OCI-LY7 (cell line): ENCODE results near the gene GARIN5B. TPM values are rescaled to one million over a fixed set of nuclear protein-coding genes. Genes with fewer than 3 reads are reported as not detected.
"Not testable (repeated sequence)": the region's sequence is repeated elsewhere in the genome, so short reads cannot be mapped to it uniquely, and the experiment has no call there.

Experiments
- Bru-seq: library from RNA; stranded (reverse); fragments of 400-500 nt; gene quantifications from one replicate; lab custom pipeline; 2021; lab: Mats Ljungman, UMichigan
- BruChase-seq, 2 experiments: library from RNA; stranded (reverse); fragments of 400-500 nt; gene quantifications; one replicate each; lab custom pipeline; 2021; lab: Mats Ljungman, UMichigan
- BruUV-seq: library from RNA; stranded (reverse); fragments of 400-500 nt; replicated peaks from 2 replicates; lab custom pipeline; 2021; lab: Mats Ljungman, UMichigan
- CTCF ChIA-PET: fragments of 300-600 bp; sonication (Branson Sonifier 250); formaldehyde crosslinking; loops from one replicate; lab custom pipeline; 2022; ENCODE audit warnings: antibody characterized with exemption; ENCODE audit not compliant: unreplicated experiment; lab: Charles Lee
- POLR2A ChIA-PET: fragments of 300-600 bp; sonication (Branson Sonifier 250); formaldehyde crosslinking; loops from one replicate; lab custom pipeline; 2022; ENCODE audit warnings: antibody characterized with exemption; lab: Charles Lee
- DNase-seq: peaks from one replicate; pipeline ENCODE4 v3.0.0-alpha.2; 2015; ENCODE audit warnings: low spot score
- H2AFZ ChIP-seq: fragments of 200-600 bp; sonication (generic), shearing (Covaris generic); 2 replicates; pipeline ENCODE4 v1.6.1; 2014; ENCODE audit warnings: mild to moderate bottlenecking, antibody characterized with exemption, low read length, moderate library complexity
- H3K27ac ChIP-seq: fragments of 200-600 bp; sonication (generic); 2 replicates; pipeline ENCODE4 v1.5.1; 2014; ENCODE audit warnings: mixed run types, low read depth, mild to moderate bottlenecking, moderate library complexity, low read length, inconsistent platforms; ENCODE audit not compliant: poor library complexity, severe bottlenecking
- H3K36me3 ChIP-seq: fragments of 200-600 bp; sonication (generic); 2 replicates; pipeline ENCODE4 v1.6.1; 2014; ENCODE audit warnings: mild to moderate bottlenecking, antibody characterized with exemption, low read length, moderate library complexity, mixed read lengths; ENCODE audit not compliant: insufficient read depth
- H3K4me1 ChIP-seq: fragments of 200-600 bp; sonication (generic); 2 replicates; pipeline ENCODE4 v1.5.1; 2014; ENCODE audit warnings: mild to moderate bottlenecking, low read length; ENCODE audit not compliant: insufficient read depth, poor library complexity, severe bottlenecking
- H3K4me2 ChIP-seq: fragments of 200-600 bp; sonication (generic); 2 replicates; pipeline ENCODE4 v1.6.1; 2014; ENCODE audit warnings: mild to moderate bottlenecking, low read length
- H3K4me3 ChIP-seq: fragments of 200-600 bp; sonication (generic); 2 replicates; pipeline ENCODE4 v1.5.1; 2014; ENCODE audit warnings: mild to moderate bottlenecking, low read depth, low read length; ENCODE audit not compliant: poor library complexity, severe bottlenecking
- H3K79me2 ChIP-seq: fragments of 200-600 bp; sonication (generic); 2 replicates; pipeline ENCODE4 v1.6.1; 2016; ENCODE audit warnings: low read depth, mild to moderate bottlenecking, low read length, moderate library complexity, mixed read lengths; ENCODE audit not compliant: insufficient read depth
- H3K9me2 ChIP-seq: fragments of 200-600 bp; sonication (generic); 2 replicates; pipeline ENCODE4 v1.6.1; 2016; ENCODE audit warnings: mild to moderate bottlenecking, low read length, mixed read lengths; ENCODE audit not compliant: insufficient read depth
- H3K9me3 ChIP-seq: fragments of 200-600 bp; sonication (generic); 2 replicates; pipeline ENCODE4 v1.6.1; 2014; ENCODE audit warnings: mild to moderate bottlenecking, mixed run types, low read length, mixed read lengths
- H4K20me1 ChIP-seq: fragments of 200-600 bp; sonication (generic); 2 replicates; pipeline ENCODE4 v1.6.1; 2014; ENCODE audit warnings: mild to moderate bottlenecking, antibody characterized with exemption, low read length, moderate library complexity, mixed read lengths; ENCODE audit not compliant: insufficient read depth
- CTCF ChIP-seq: fragments of 200-600 bp; sonication (generic); conservative IDR thresholded peaks from 2 replicates; pipeline ENCODE4 v1.5.1; 2014; ENCODE audit warnings: mild to moderate bottlenecking, antibody characterized with exemption, low read length, moderate library complexity, mixed read lengths
- EZH2phosphoT487 ChIP-seq: fragments of 200-600 bp; sonication (generic); IDR thresholded peaks from 2 replicates; pipeline ENCODE4 v1.6.1; 2018; ENCODE audit warnings: low read depth, borderline replicate concordance, mild to moderate bottlenecking, mixed run types, antibody characterized with exemption, low read length, moderate library complexity, mixed read lengths
- intact Hi-C: fragments of 100-400 bp; cut with micrococcal nuclease; formaldehyde crosslinking; loops from one replicate; pipeline ENCODE4 v1.10.0; 2022; ENCODE audit not compliant: unreplicated experiment
- long read RNA-seq: library from polyadenylated mRNA; stranded (forward); transcript quantifications from one replicate; pipeline ENCODE4 v2.0.0, GENCODE V29; 2022
- total RNA-seq, 2 experiments: library from RNA; depleted of rRNA in 1 of 2; stranded (reverse); fragments of >200 nt in 1 of 2; shearing (Covaris generic) in 1 of 2; gene quantifications; 2 replicates each; pipeline ENCODE4 v1.2.3, GENCODE V29; 2014 to 2022

The GARIN5B gene
- total RNA-seq (2014; rRNA removed; shearing (Covaris generic)) (not detected in 2 replicates), total RNA-seq (2022) (not detected in 2 replicates), Bru-seq, nascent RNA (not detected), BruChase-seq, experiment 1, labeled RNA remaining after a 6-hour chase (not detected), BruChase-seq, experiment 2, labeled RNA remaining after a 2-hour chase (not detected)
- long read RNA-seq, result 0 reads

GRCh38 chr19:55362990-55363716 lies at the start of gene GARIN5B:
TSS of gene GARIN5B (minus strand) at chr19:55363260. CDS start at chr19:55363066, 194 bp downstream.
- no peaks in the 10 kb centered on the region for H3K79me2 ChIP-seq
- H2AFZ ChIP-seq, result no peak within 1 kb of the TSS
- H3K4me2 ChIP-seq, result no peak within 1 kb of the TSS
- intact Hi-C loops, result no loop called here
- H3K4me3 ChIP-seq, result no peak within 1 kb of the TSS
- H3K36me3 ChIP-seq, result no peaks in the 10 kb centered on the region
- DNase-seq, result no peak
- POLR2A ChIA-PET, result interaction anchor here (0.8 kb wide), 1 partner anchor 104 kb away, joined by 3 read pairs; no protein-coding TSS in a partner anchor
- CTCF ChIA-PET, result no interaction called here
- BruUV-seq, result no TSS peak
- no peaks in the 10 kb centered on the region for H3K9me3 ChIP-seq
- TF ChIP-seq CTCF, result no peak
- H3K4me1 ChIP-seq, result no peaks in the 10 kb centered on the region
- no peaks in the 10 kb centered on the region for H4K20me1 ChIP-seq
- H3K9me2 ChIP-seq, result no peaks in the 10 kb centered on the region
- no peak within 1 kb of the TSS for H3K27ac ChIP-seq

GRCh38 chr19:55410168-55410567 lies 47.1 kb upstream of the GARIN5B start:
- Histone ChIP-seq H3K36me3 (peaks cover 23% of the 10 kb centered on the region), H3K4me2 (no peak overlapping the region), H4K20me1 (peaks cover 20% of the 10 kb centered on the region), H3K9me3 (peaks cover 21% of the 10 kb centered on the region; the same call in 1 of the 2 replicates), H3K4me3 (no peak overlapping the region), H3K9me2 (no peaks in the 10 kb centered on the region), H3K79me2 (peaks cover 24% of the 10 kb centered on the region), H2AFZ (no peak overlapping the region), H3K27ac (no peak overlapping the region), H3K4me1 (peaks cover 22% of the 10 kb centered on the region)
- TF ChIP-seq CTCF (no peak), EZH2phosphoT487 (no peak)
- CTCF ChIA-PET, result no interaction called here
- intact Hi-C loops, result no loop called here
- DNase-seq, result no peak
- POLR2A ChIA-PET, result interaction anchor here (0.6 kb wide), 1 partner anchor 175 kb away, joined by 3 read pairs; no protein-coding TSS in a partner anchor
- BruUV-seq, result no TSS peak

GRCh38 chr19:55409179-55409578 lies 46.1 kb upstream of the GARIN5B start:
- peaks cover 28% of the 10 kb centered on the region for H3K4me1 ChIP-seq

More at GRCh38 chr19:55409179-55409578, 46.1 kb upstream of the GARIN5B start:
- DNase-seq, H3K4me3 ChIP-seq, H2AFZ ChIP-seq, intact Hi-C loops, H3K4me2 ChIP-seq, BruUV-seq, H3K9me2 ChIP-seq, CTCF ChIA-PET: not testable (repeated sequence)
- Histone ChIP-seq H3K79me2 (peaks cover 32% of the 10 kb centered on the region), H3K9me3 (peaks cover 21% of the 10 kb centered on the region; the same call in 1 of the 2 replicates), H3K36me3 (peaks cover 31% of the 10 kb centered on the region), H3K27ac (peak overlapping the region; percentile 92), H4K20me1 (peaks cover 20% of the 10 kb centered on the region)
- POLR2A ChIA-PET, result interaction anchor here (0.6 to 0.7 kb wide), 3 partner anchors 54 to 281 kb away, joined by 3 to 5 read pairs (median 3); no protein-coding TSS in a partner anchor
